ENCODE measurements around the gene PEX14. TPM values are rescaled to one million over a fixed set of nuclear protein-coding genes. Genes with fewer than 3 reads are reported as not detected.

Gene PEX14
- total RNA-seq, 4 donors from 2014 or later, result 10.0 to 20.2 (median 12.6) TPM

DNA sequence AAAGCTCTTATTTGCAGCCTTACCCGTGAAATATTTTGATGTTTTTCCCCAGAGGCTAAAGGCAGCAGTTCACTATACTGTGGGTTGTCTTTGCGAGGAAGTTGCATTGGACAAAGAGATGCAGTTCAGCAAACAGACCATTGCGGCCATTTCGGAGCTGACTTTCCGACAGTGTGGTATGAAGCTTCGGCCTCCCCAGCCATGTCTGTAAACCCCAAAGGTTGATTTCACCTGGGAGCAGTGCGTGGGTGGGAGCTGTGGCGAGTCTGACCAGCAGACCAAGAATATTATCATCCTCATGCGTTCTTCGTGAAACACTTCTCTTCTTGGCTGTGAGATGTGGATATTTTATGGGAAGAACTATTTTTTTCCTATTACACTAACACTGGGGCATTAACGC is 41.0 kb upstream of the PEX14 start:
- TF ChIP-seq, protein P1, sequence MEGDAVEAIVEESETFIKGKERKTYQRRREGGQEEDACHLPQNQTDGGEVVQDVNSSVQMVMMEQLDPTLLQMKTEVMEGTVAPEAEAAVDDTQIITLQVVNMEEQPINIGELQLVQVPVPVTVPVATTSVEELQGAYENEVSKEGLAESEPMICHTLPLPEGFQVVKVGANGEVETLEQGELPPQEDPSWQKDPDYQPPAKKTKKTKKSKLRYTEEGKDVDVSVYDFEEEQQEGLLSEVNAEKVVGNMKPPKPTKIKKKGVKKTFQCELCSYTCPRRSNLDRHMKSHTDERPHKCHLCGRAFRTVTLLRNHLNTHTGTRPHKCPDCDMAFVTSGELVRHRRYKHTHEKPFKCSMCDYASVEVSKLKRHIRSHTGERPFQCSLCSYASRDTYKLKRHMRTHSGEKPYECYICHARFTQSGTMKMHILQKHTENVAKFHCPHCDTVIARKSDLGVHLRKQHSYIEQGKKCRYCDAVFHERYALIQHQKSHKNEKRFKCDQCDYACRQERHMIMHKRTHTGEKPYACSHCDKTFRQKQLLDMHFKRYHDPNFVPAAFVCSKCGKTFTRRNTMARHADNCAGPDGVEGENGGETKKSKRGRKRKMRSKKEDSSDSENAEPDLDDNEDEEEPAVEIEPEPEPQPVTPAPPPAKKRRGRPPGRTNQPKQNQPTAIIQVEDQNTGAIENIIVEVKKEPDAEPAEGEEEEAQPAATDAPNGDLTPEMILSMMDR (IDR thresholded peaks at IDR 0.05; ENCODE audit: low read depth), result no peak

DNA sequence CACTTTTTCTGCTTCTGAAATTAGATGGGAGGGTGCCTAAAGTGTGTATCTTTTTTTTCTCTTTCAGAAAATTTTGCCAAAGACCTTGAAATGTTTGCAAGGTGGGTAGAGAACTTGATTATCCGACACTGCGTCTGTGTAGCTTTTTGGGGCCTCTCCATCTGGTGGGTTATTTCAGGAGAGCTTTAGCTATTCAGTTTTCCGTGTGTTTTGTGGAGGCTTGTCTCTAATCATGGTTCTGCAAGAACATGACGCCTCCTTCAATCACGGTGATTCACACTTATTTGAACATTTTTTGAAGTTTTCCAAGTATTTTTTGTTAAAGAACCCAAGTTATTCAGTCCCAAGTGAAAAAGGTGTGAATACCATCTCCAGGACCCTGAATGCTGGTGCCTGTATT is 40.2 kb upstream of the PEX14 start:
- TF ChIP-seq, protein P1 (IDR thresholded peaks at IDR 0.05; ENCODE audit: low read depth), result no peak

DNA sequence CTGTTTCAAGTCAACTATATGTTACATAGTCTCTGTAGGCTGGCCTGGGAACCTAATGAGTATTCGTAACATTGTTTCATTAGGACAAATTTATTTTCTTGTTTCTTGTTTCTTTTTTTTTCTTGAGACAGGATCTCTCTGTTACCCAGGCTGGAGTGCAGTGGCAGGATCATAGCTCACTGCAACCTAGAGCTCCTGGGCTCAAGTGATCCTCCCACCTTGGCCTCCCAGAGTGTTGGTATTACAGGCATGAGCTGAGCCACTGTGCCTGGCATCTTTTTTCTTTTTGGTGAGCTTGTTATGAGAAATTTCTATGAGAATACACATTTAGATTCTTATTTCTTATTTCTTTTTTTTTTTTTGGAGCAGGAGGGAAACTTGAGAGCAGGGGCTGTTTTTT is 37.7 kb upstream of the PEX14 start:
- TF ChIP-seq, protein P1 (IDR thresholded peaks at IDR 0.05; ENCODE audit: low read depth), result no peak

DNA sequence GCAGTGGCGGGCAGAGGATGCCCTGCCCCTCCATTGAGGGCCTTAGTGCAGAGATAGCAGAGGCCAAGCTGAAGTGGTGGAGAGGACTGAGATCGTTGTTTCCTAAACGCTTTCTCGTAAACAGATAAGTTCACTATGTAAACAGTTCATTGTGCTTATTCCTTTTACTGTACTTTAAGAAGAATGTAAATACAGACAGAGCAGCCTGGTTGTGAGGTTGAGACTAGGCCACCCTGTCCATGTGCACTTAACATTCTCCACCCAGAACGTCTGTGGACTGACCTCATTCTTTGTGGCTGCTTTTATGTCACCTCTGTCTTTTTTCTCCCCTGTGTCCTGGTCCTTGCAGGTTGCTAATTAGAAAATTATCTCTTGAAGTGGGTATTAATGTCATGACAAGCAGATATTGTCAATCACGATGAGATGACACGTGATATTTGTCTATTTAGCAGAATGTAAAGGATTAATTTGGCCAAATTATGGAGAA is 36.0 kb upstream of the PEX14 start:
- TF ChIP-seq, protein P1 (IDR thresholded peaks at IDR 0.05; ENCODE audit: low read depth), result no peak

DNA sequence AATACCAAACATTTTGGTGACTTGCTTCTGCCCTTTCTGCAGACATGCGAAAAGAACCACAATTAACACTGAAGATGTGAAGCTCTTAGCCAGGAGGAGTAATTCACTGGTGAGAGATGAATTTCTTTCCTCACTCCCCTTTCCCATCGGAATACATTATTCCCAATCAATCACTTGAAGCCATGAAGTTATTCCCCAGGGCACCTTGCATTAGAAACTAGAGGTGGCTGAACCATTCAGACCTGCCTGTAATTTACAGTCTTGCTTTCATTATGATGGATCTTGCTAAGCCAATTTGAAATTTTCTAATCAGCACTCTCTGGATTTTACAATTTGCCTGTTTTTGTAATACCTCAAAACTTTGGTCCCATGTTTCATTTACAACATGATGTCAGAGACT is 34.4 kb upstream of the PEX14 start:
- TF ChIP-seq, protein P1 (IDR thresholded peaks at IDR 0.05; ENCODE audit: low read depth), result no peak

DNA sequence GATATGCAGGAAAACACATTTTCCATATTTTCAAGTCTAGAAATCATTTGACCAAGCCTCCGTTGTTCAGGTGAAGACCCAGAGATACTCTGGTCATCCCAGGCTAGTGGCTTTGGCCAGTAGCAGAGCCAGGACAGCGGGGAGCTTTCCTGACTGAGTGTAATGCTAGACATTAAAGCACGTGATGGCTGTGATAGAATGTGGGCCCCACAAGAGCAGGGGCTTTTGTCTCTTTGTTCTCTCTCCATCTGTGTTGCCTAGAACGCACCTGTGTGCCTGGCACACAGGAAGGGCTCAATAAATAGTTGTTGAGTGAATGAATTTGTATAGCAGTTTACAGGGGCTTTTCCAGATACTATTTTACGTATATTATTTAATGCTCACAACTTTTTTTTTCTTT is 34.0 kb upstream of the PEX14 start:
- TF ChIP-seq, protein P1 (IDR thresholded peaks at IDR 0.05; ENCODE audit: low read depth), result no peak

DNA sequence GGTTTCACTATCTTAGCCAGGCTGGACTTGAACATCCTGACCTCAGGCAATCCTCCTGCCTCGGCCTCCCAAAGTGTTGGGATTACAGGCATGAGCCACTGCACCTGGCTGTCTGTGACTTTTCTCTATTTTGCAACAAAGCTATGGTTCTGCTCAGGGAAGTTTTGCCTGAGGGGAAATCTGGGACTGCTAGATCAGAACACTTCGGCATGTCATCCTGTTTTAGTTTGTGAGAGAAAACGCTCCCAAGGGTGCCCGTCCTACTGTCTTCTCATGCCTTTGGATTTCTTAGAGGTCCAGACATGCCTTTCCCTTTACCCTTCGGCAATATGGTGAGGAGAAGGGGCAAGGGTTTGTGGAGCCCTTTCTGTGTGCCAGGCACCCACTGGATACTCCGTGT is 30.5 kb upstream of the PEX14 start:
- TF ChIP-seq, protein P1 (IDR thresholded peaks at IDR 0.05; ENCODE audit: low read depth), result no peak
